Erythroblast (primary cell): ENCODE measurements around the gene CHCHD3.

Experiments
- GATA1 ChIP-seq: IDR thresholded peaks from 2 replicates; pipeline ENCODE4 v1.6.1; 2011; ENCODE audit warnings: low read depth, mild to moderate bottlenecking, control low read depth, low read length, moderate library complexity
- POLR2A ChIP-seq: IDR thresholded peaks from 2 replicates; pipeline ENCODE4 v1.6.1; 2011; ENCODE audit warnings: mild to moderate bottlenecking, low read length

DNA sequence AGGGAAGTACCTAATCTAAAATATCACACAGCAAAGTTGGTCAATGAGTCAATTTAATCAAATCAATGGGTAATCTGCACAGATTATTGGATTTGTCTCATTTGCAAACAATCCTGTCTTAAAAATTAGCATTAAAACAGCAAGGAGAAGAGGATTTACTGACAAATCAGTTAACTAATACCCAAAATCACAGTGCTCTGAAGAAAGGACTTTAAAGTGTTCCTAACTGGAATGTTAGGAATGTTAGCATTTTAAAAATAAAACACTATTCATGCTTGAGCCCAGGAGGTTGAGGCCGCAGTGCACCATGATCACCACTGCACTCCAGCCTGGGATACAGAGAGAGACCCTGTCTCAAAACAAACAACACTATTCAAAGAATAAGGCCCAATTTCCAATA is 83.1 kb downstream of the CHCHD3 start:
- TF ChIP-seq POLR2A (no peak), GATA1 (no peak)
